K562 (cell line): ENCODE measurements around the gene HADHA. TPM values are rescaled to one million over a fixed set of nuclear protein-coding genes. Genes with fewer than 3 reads are reported as not detected.
A peak's percentile ranks its signal among the peaks of the same experiment; 100 is the strongest.

ENCODE experiments used
- ATAC-seq: fragments of 200-7000 bp; cut with Tn5 transposase; 3 replicates; pipeline ENCODE4 v1.9.1; 2020; ENCODE audit warnings: moderate library complexity
- BruUV-seq: library from RNA; stranded (reverse); fragments of 400-500 nt; replicated peaks from 2 replicates; lab custom pipeline; 2021; lab: Mats Ljungman, UMichigan
- CTCF ChIA-PET: fragments of 300-600 bp; formaldehyde crosslinking; extraction: SDS; loops from one replicate; lab custom pipeline; 2021; ENCODE audit warnings: low intra/inter-chr PET ratio; lab: Yijun Ruan, JAX
- POLR2A ChIA-PET: fragments of 300-600, 350-650 bp; sonication (Branson Sonifier 250); formaldehyde crosslinking; extraction: SDS; loops from one replicate; lab custom pipeline; 2021; ENCODE audit warnings: antibody characterized with exemption, inconsistent platforms; lab: Yijun Ruan, JAX
- DNase-seq, 4 experiments: peaks; one replicate each; pipeline versions ENCODE4 v3.0.0 to v3.0.0-alpha.2; 2011 to 2018; ENCODE audit warnings: low spot score in 3 of 4, mixed read lengths in 3 of 4; ENCODE audit errors: extremely low read depth in 1 of 4
- FAIRE-seq: peaks from 2 replicates; lab custom pipeline; 2011; peaks lifted over from hg19 to GRCh38; lab: Jason Lieb, UNC
- H2AFZ ChIP-seq: 2 replicates; pipeline ENCODE4 v1.6.0; 2011; ENCODE audit warnings: low read depth, low read length, control low read depth, inconsistent platforms
- H3K27ac ChIP-seq: fragments of 200-600 bp; 3 replicates; pipeline ENCODE4 v1.8.0; 2011; ENCODE audit warnings: low read depth, mild to moderate bottlenecking, control low read depth, inconsistent platforms, low read length, moderate library complexity, mixed read lengths; ENCODE audit errors: extremely low read depth
- H3K27me3 ChIP-seq, 2 experiments: fragments of 300-600 bp in 1 of 2; 2 replicates in 1 of 2; 3 replicates in 1 of 2; pipeline versions ENCODE4 v1.6.0 to v1.8.0; 2011; ENCODE audit warnings: inconsistent platforms in 2 of 2, low read length in 2 of 2, mild to moderate bottlenecking in 1 of 2, mixed read lengths in 1 of 2, moderate library complexity in 1 of 2; ENCODE audit not compliant: control insufficient read depth in 2 of 2, insufficient read depth in 2 of 2
- H3K36me3 ChIP-seq: fragments of 300-600 bp; 3 replicates; pipeline ENCODE4 v1.8.0; 2011; ENCODE audit warnings: mild to moderate bottlenecking, low read length, inconsistent platforms; ENCODE audit not compliant: control insufficient read depth, insufficient read depth
- H3K4me1 ChIP-seq, 2 experiments: fragments of 200-600 bp in 1 of 2; replicated peaks in 1 of 2; 2 replicates in 1 of 2; 3 replicates in 1 of 2; pipeline versions ENCODE4 v1.5.1 to v1.8.0; 2011; ENCODE audit warnings: inconsistent platforms in 2 of 2, low read length in 2 of 2, mild to moderate bottlenecking in 1 of 2, mixed read lengths in 1 of 2, moderate library complexity in 1 of 2; ENCODE audit not compliant: control insufficient read depth in 2 of 2, insufficient read depth in 2 of 2
- H3K4me2 ChIP-seq: 2 replicates; pipeline ENCODE4 v1.6.1; 2011; ENCODE audit warnings: low read length, control low read depth, inconsistent platforms, mixed read lengths; ENCODE audit not compliant: insufficient read depth
- H3K4me3 ChIP-seq: fragments of 200-600 bp; sonication (generic), shearing (Covaris generic); 2 replicates; pipeline ENCODE4 v1.5.1; 2016; ENCODE audit warnings: control low read depth, inconsistent platforms
- H3K79me2 ChIP-seq: fragments of 200-600 bp; 3 replicates; pipeline ENCODE4 v1.8.0; 2011; ENCODE audit warnings: low read length, inconsistent platforms; ENCODE audit not compliant: control insufficient read depth, insufficient read depth
- H3K9ac ChIP-seq, 2 experiments: 2 replicates each; pipeline versions ENCODE4 v1.6.0 to v1.6.1; 2011; ENCODE audit warnings: low read depth in 2 of 2, low read length in 2 of 2, control low read depth in 1 of 2, inconsistent platforms in 1 of 2, mild to moderate bottlenecking in 1 of 2, mixed read lengths in 1 of 2; ENCODE audit not compliant: insufficient read depth in 1 of 2
- H3K9me1 ChIP-seq: one replicate; pipeline ENCODE4 v1.6.0; 2011; ENCODE audit warnings: inconsistent platforms, mild to moderate bottlenecking, low read length, moderate library complexity; ENCODE audit not compliant: control insufficient read depth, insufficient read depth
- H3K9me3 ChIP-seq: replicated peaks from 2 replicates; pipeline ENCODE4 v1.5.1; 2011; ENCODE audit warnings: low read depth, low read length, inconsistent platforms; ENCODE audit not compliant: control insufficient read depth, insufficient read depth
- H4K20me1 ChIP-seq: replicated peaks from 2 replicates; pipeline ENCODE4 v1.6.1; 2011; ENCODE audit warnings: low read length, inconsistent platforms, mixed read lengths; ENCODE audit not compliant: control insufficient read depth, insufficient read depth
- ILK ChIP-seq: fragments of 450-650 bp; IDR thresholded peaks from 2 replicates; pipeline ENCODE4 v1.6.1; 2016; ENCODE audit warnings: missing genetic modification characterization, low read depth, mild to moderate bottlenecking, missing compliant biosample characterization, moderate library complexity, borderline replicate concordance
- MYNN ChIP-seq, 2 experiments: sonication (generic); formaldehyde crosslinking in 1 of 2; IDR thresholded peaks; 2 replicates each; pipeline versions ENCODE4 v1.5.0 to v1.6.1; 2016 to 2020; ENCODE audit warnings: antibody characterized with exemption in 1 of 2, missing genetic modification reagents in 1 of 2
- PHF8 ChIP-seq: fragments of 200-600 bp; sonication (generic); IDR thresholded peaks from 2 replicates; pipeline ENCODE4 v1.6.1; 2012; ENCODE audit warnings: mixed run types, mild to moderate bottlenecking, inconsistent platforms, low read length, moderate library complexity, borderline replicate concordance
- POLR2A ChIP-seq: fragments of 450-650 bp; conservative IDR thresholded peaks from 2 replicates; pipeline ENCODE4 v1.6.1; 2016
- POLR2AphosphoS2 ChIP-seq: IDR thresholded peaks from 2 replicates; pipeline ENCODE4 v1.6.1; 2012; ENCODE audit warnings: low read length, improper control_type of control experiment
- POLR2G ChIP-seq: fragments of 200-400 bp; formaldehyde crosslinking; IDR thresholded peaks from 2 replicates; pipeline ENCODE4 v1.6.1; 2017; ENCODE audit warnings: low read depth, mild to moderate bottlenecking, antibody characterized with exemption, low read length, moderate library complexity
- SIN3A ChIP-seq, 2 experiments: fragments of 150-350 bp in 1 of 2; IDR thresholded peaks; 2 replicates each; pipeline ENCODE4 v1.6.1; 2011 to 2016; ENCODE audit warnings: borderline replicate concordance in 2 of 2, low read depth in 2 of 2, low read length in 2 of 2, mild to moderate bottlenecking in 2 of 2, moderate library complexity in 2 of 2; ENCODE audit not compliant: control insufficient read depth in 1 of 2
- SUPT5H ChIP-seq: fragments of 450-650 bp; IDR thresholded peaks from 2 replicates; pipeline ENCODE4 v1.6.1; 2016
- WGBS: fragments of 100-300 bp; shearing (Covaris generic); methylation state at CpG from one replicate; pipeline ENCODE4 v1.1.6; 2016; ENCODE audit warnings: low coverage, mixed read lengths; ENCODE audit not compliant: insufficient coverage; ENCODE audit errors: missing lambda C conversion rate; 5-methylcytosine and 5-hydroxymethylcytosine counted together
- in situ Hi-C: fragments of 300-500 bp; cut with MboI; formaldehyde crosslinking; loops from 4 replicates; pipeline ENCODE4 v1.15.0; 2018; ENCODE audit warnings: inconsistent platforms, mixed read lengths
- intact Hi-C: fragments of 100-400 bp; cut with micrococcal nuclease; formaldehyde crosslinking; loops from 2 replicates; pipeline ENCODE4 v1.14.2; 2022
- polyA plus RNA-seq, 8 experiments: library from polyadenylated mRNA; depleted of rRNA in 4 of 8; stranded (reverse) in 5 of 8; unstranded in 3 of 8; fragments of >200 nt; fragmentation: Nextera tagmentation in 2 of 8; fragmentation: Illumina TruSeq in 1 of 8; extraction: Ambion mirVana in 2 of 8; extraction: Trizol in 1 of 8; gene quantifications; 2 replicates each; pipeline versions ENCODE4 v1.2.1 to v1.2.3, GENCODE V29; 2011 to 2014; ENCODE audit warnings: inconsistent platforms in 1 of 8, missing spikeins in 1 of 8
- total RNA-seq, 7 experiments: library from RNA; depleted of rRNA in 6 of 7; stranded (reverse); fragments of >200 nt in 6 of 7; fragmentation: Illumina TruSeq in 2 of 7; extraction: Trizol in 2 of 7; gene quantifications; 2 replicates each; pipeline versions ENCODE4 v1.2.1 to v1.2.3, GENCODE V29; 2011 to 2021; ENCODE audit warnings: low replicate concordance in 1 of 7

The HADHA gene
- total and polyA plus RNA-seq, 9 of the 15 experiments (the other 6 are each of a cell fraction or from before 2014, with no cell fraction given): 145 to 326 (median 202) TPM

GRCh38 chr2:26190369-26190768 is 54.1 kb downstream of the HADHA start:
- no peak overlapping the region for H3K27ac ChIP-seq
- no peak for FAIRE-seq
- no peak overlapping the region for H3K9ac ChIP-seq
- H4K20me1 ChIP-seq: peaks cover 5% of the 10 kb centered on the region; the same call in 1 of the 2 replicates
- no peaks in the 10 kb centered on the region for H3K27me3 ChIP-seq
- WGBS: 88% methylated on average over 7 of the region's 7 CpGs
- H3K36me3 ChIP-seq: peaks cover 71% of the 10 kb centered on the region; the same call in 2 of the 3 replicates
- no peaks in the 10 kb centered on the region for H3K9me3 ChIP-seq
- ChIA-PET CTCF (no interaction called here), POLR2A (interaction anchor here (0.9 to 1.0 kb wide), 2 partner anchors 9 kb away, joined by 3 to 5 read pairs; no protein-coding TSS in a partner anchor)
- ATAC-seq: peak; percentile 11; the same call in 2 of the 3 replicates
- no peak overlapping the region for H3K4me3 ChIP-seq
- no peak overlapping the region for H2AFZ ChIP-seq
- peaks cover 7% of the 10 kb centered on the region for H3K9me1 ChIP-seq
- no TSS peak for BruUV-seq
- no peak overlapping the region for H3K4me2 ChIP-seq
- H3K4me1 ChIP-seq: peaks cover 19 to 20% of the 10 kb centered on the region in 2 experiments; a peak in 4 of 5 replicates
- intact Hi-C loops: no loop called here
- in situ Hi-C loops: no loop called here
- TF ChIP-seq POLR2AphosphoS2 (peak; percentile 84; the same call in 1 of the 2 replicates), POLR2G (0 out of 2 replicates have a peak, but pooled peaks have one; percentile 21), ILK (no peak), PHF8 (no peak), MYNN (IDR thresholded peaks at IDR 0.05) (0 out of 2 replicates have a peak, but pooled peaks have one; percentile 25), MYNN (CRISPR knock-in tag; IDR thresholded peaks at IDR 0.05) (no peak), SIN3A (IDR thresholded peaks at IDR 0.05; ENCODE audit: borderline replicate concordance in 2 of 2, control insufficient read depth in 1 of 2, low read depth in 2 of 2, low read length in 2 of 2) (0 out of 4 replicates have a peak, but pooled peaks of 1 of the 2 experiments have one; percentile 22), POLR2A (peak; percentile 61), SUPT5H (peak; percentile 64)
- no peak for DNase-seq
- peaks cover 5% of the 10 kb centered on the region; the same call in 1 of the 3 replicates for H3K79me2 ChIP-seq
